HCT116 (cell line): ENCODE data around the gene HELLS. TPM values are rescaled to one million over a fixed set of nuclear protein-coding genes. Genes with fewer than 3 reads are reported as not detected.
"Not testable (repeated sequence)": the region's sequence is repeated elsewhere in the genome, so short reads cannot be mapped to it uniquely, and the experiment has no call there.

ENCODE experiments used
- ATAC-seq: fragments of 200-7000 bp; cut with Tn5 transposase; 2 replicates; pipeline ENCODE4 v1.9.1; 2020; ENCODE audit warnings: mild to moderate bottlenecking, moderate library complexity
- BruUV-seq: library from RNA; stranded (reverse); fragments of 400-500 nt; replicated peaks from 2 replicates; lab custom pipeline; 2021; lab: Mats Ljungman, UMichigan
- CTCF ChIA-PET: fragments of 300-600 bp; sonication (Branson Sonifier 250); formaldehyde crosslinking; loops from one replicate; lab custom pipeline; 2021; ENCODE audit warnings: antibody characterized with exemption; lab: Charles Lee
- POLR2A ChIA-PET: fragments of 300-600, 350-600 bp; sonication (Branson Sonifier 250); formaldehyde crosslinking; loops from one replicate; lab custom pipeline; 2021; ENCODE audit warnings: antibody characterized with exemption; lab: Charles Lee
- RAD21 ChIA-PET, 2 experiments: fragments of 300-600 bp; sonication (Branson Sonifier 250); formaldehyde crosslinking; loops; one replicate each; lab custom pipeline; 2023; ENCODE audit warnings: low total read pairs in 2 of 2; ENCODE audit not compliant: uncharacterized antibody in 2 of 2, unreplicated experiment in 2 of 2, low non-redundant PET in 1 of 2; lab: Charles Lee
- DNase-seq: peaks from one replicate; pipeline ENCODE4 v3.0.0-alpha.2; 2010; ENCODE audit warnings: low read depth, low spot score
- H2AFZ ChIP-seq: fragments of 200-600 bp; shearing (Covaris generic), sonication (generic); 2 replicates; pipeline ENCODE4 v1.6.1; 2017; ENCODE audit warnings: low read depth, mixed run types, mixed read lengths, antibody characterized with exemption, low read length; ENCODE audit not compliant: poor library complexity, severe bottlenecking
- H3K27ac ChIP-seq: 2 replicates; pipeline ENCODE4 v1.5.1; 2012; ENCODE audit warnings: low read depth, low read length
- H3K27me3 ChIP-seq: fragments of 200-600 bp; sonication (generic); 2 replicates; pipeline ENCODE4 v1.6.1; 2016; ENCODE audit warnings: mixed run types, low read length, mixed read lengths; ENCODE audit not compliant: insufficient read depth
- H3K36me3 ChIP-seq, 2 experiments: fragments of 200-500 bp in 1 of 2; fragments of 200-600 bp in 1 of 2; sonication (Bioruptor generic) in 1 of 2; sonication (generic) in 1 of 2; 2 replicates each; pipeline versions ENCODE4 v1.5.1 to v1.6.1; 2014 to 2016; ENCODE audit warnings: low read length in 2 of 2, inconsistent platforms in 1 of 2, mixed read lengths in 1 of 2, mixed run types in 1 of 2; ENCODE audit not compliant: insufficient read depth in 2 of 2, control insufficient read depth in 1 of 2
- H3K4me1 ChIP-seq, 2 experiments: fragments of 200-600 bp in 1 of 2; sonication (generic) in 1 of 2; 2 replicates each; pipeline versions ENCODE4 v1.5.1 to v1.6.1; 2012 to 2017; ENCODE audit warnings: low read length in 2 of 2, inconsistent platforms in 1 of 2, mild to moderate bottlenecking in 1 of 2, mixed read lengths in 1 of 2, mixed run types in 1 of 2, moderate library complexity in 1 of 2; ENCODE audit not compliant: insufficient read depth in 2 of 2, control insufficient read depth in 1 of 2
- H3K4me2 ChIP-seq: fragments of 200-600 bp; sonication (generic); 2 replicates; pipeline ENCODE4 v1.6.1; 2017; ENCODE audit warnings: mixed run types, low read length, mixed read lengths
- H3K4me3 ChIP-seq, 2 experiments: fragments of 200-600 bp in 1 of 2; sonication (generic) in 1 of 2; replicated peaks in 1 of 2; 2 replicates each; pipeline ENCODE4 v1.5.1; 2011 to 2016; ENCODE audit warnings: low read length in 2 of 2, control low read depth in 1 of 2, low read depth in 1 of 2, mild to moderate bottlenecking in 1 of 2, mixed read lengths in 1 of 2, mixed run types in 1 of 2
- H3K79me2 ChIP-seq: fragments of 200-600 bp; sonication (generic); 2 replicates; pipeline ENCODE4 v1.6.1; 2017; ENCODE audit warnings: mild to moderate bottlenecking, mixed run types, low read length, moderate library complexity, mixed read lengths; ENCODE audit not compliant: insufficient read depth
- H3K9ac ChIP-seq: fragments of 200-600 bp; sonication (generic); 2 replicates; pipeline ENCODE4 v1.6.1; 2016; ENCODE audit warnings: low read length, mixed read lengths
- H3K9me2 ChIP-seq: fragments of 200-600 bp; sonication (generic), shearing (Covaris generic); 2 replicates; pipeline ENCODE4 v1.6.1; 2017; ENCODE audit warnings: mixed run types, mild to moderate bottlenecking, moderate library complexity; ENCODE audit not compliant: insufficient read depth
- H3K9me3 ChIP-seq, 2 experiments: fragments of 200-500 bp in 1 of 2; fragments of 200-600 bp in 1 of 2; sonication (Bioruptor generic) in 1 of 2; sonication (generic) in 1 of 2; 2 replicates each; pipeline ENCODE4 v1.6.1; 2014 to 2017; ENCODE audit warnings: low read length in 2 of 2, mixed read lengths in 2 of 2, inconsistent platforms in 1 of 2, low read depth in 1 of 2, mild to moderate bottlenecking in 1 of 2, mixed run types in 1 of 2, moderate library complexity in 1 of 2; ENCODE audit not compliant: control insufficient read depth in 1 of 2, insufficient read depth in 1 of 2
- H4K20me1 ChIP-seq: fragments of 200-600 bp; sonication (generic), shearing (Covaris generic); 2 replicates; pipeline ENCODE4 v1.6.1; 2017; ENCODE audit warnings: mixed run types, mild to moderate bottlenecking, moderate library complexity; ENCODE audit not compliant: insufficient read depth
- EGR1 ChIP-seq: IDR thresholded peaks from 2 replicates; pipeline ENCODE4 v1.6.1; 2012; ENCODE audit warnings: low read depth
- ELF1 ChIP-seq: IDR thresholded peaks from 2 replicates; pipeline ENCODE4 v1.6.1; 2012; ENCODE audit warnings: low read depth, borderline replicate concordance
- EZH2phosphoT487 ChIP-seq: fragments of 200-600 bp; IDR thresholded peaks from 2 replicates; pipeline ENCODE4 v1.6.1; 2018; ENCODE audit warnings: antibody characterized with exemption, borderline replicate concordance
- FOSL1 ChIP-seq: IDR thresholded peaks from 2 replicates; pipeline ENCODE4 v1.6.1; 2012; ENCODE audit warnings: low read depth
- JUND ChIP-seq: IDR thresholded peaks from 2 replicates; pipeline ENCODE4 v1.6.1; 2012
- RAD21 ChIP-seq: IDR thresholded peaks from 2 replicates; pipeline ENCODE4 v1.6.1; 2012; ENCODE audit warnings: low read depth, mild to moderate bottlenecking
- SP1 ChIP-seq: IDR thresholded peaks from 2 replicates; pipeline ENCODE4 v1.6.1; 2012; ENCODE audit warnings: low read depth
- YY1 ChIP-seq: IDR thresholded peaks from 2 replicates; pipeline ENCODE4 v1.6.1; 2011; ENCODE audit warnings: low read length, low read depth, moderate library complexity, mild to moderate bottlenecking; ENCODE audit not compliant: insufficient replicate concordance; ENCODE audit errors: extremely low read depth
- intact Hi-C: fragments of 100-400 bp; cut with micrococcal nuclease; formaldehyde crosslinking; loops from 2 replicates; pipeline ENCODE4 v1.10.0; 2022
- total RNA-seq: library from RNA; stranded (reverse); gene quantifications from one replicate; pipeline ENCODE4 v1.2.1, GENCODE V29; 2021; ENCODE audit not compliant: unreplicated experiment
- TF ChIP-seq, protein P1 (sequence below): IDR thresholded peaks from 2 replicates; pipeline ENCODE4 v1.6.1; 2011; ENCODE audit warnings: mild to moderate bottlenecking, low read length, moderate library complexity; ENCODE audit not compliant: insufficient replicate concordance; ENCODE audit errors: extremely low read depth

The HELLS gene
- total RNA-seq, 1 experiment from 2014 or later, result 134 TPM

DNA sequence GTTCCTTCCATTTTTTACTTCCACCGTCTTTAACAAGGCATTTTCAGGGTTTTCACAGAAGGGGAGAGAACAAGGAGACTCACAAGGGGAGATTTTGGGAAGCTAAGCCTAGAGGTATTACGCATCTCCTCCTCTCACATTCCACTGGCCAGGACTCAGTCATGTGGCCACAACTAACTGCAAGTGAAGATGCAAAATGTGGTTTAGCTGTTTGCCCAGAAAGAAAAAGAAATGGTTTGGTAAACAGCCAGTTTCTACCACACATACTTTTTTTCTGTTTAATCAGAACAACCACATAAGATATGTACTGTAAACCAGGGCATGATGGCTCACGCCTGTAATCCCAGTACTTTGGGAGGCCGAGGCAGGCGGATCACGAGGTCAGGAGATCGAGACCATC lies 21.4 kb upstream of the HELLS start:
- no peak overlapping the region for H2AFZ ChIP-seq
- no peaks in the 10 kb centered on the region for H3K27me3 ChIP-seq
- H3K9ac ChIP-seq, result no peak overlapping the region
- H3K4me2 ChIP-seq, result no peak overlapping the region
- intact Hi-C loops, result no loop called here
- no peak overlapping the region for H3K27ac ChIP-seq
- no peaks in the 10 kb centered on the region for H3K9me3 ChIP-seq
- no peak for ATAC-seq
- BruUV-seq, result no TSS peak
- POLR2A ChIA-PET, result no interaction called here
- no peaks in the 10 kb centered on the region for H4K20me1 ChIP-seq
- RAD21 ChIA-PET, result no interaction called here
- no peaks in the 10 kb centered on the region for H3K9me2 ChIP-seq
- CTCF ChIA-PET, result no interaction called here
- no peak for DNase-seq
- TF ChIP-seq, protein P1, sequence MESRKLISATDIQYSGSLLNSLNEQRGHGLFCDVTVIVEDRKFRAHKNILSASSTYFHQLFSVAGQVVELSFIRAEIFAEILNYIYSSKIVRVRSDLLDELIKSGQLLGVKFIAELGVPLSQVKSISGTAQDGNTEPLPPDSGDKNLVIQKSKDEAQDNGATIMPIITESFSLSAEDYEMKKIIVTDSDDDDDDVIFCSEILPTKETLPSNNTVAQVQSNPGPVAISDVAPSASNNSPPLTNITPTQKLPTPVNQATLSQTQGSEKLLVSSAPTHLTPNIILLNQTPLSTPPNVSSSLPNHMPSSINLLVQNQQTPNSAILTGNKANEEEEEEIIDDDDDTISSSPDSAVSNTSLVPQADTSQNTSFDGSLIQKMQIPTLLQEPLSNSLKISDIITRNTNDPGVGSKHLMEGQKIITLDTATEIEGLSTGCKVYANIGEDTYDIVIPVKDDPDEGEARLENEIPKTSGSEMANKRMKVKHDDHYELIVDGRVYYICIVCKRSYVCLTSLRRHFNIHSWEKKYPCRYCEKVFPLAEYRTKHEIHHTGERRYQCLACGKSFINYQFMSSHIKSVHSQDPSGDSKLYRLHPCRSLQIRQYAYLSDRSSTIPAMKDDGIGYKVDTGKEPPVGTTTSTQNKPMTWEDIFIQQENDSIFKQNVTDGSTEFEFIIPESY, result no peak
- TF ChIP-seq EZH2phosphoT487, result no peak
- no peak for TF ChIP-seq YY1
- no peak for TF ChIP-seq JUND
- TF ChIP-seq RAD21, result no peak
- TF ChIP-seq ELF1, result no peak
- no peak for TF ChIP-seq FOSL1
- no peak for TF ChIP-seq EGR1
- no peak overlapping the region for H3K4me3 ChIP-seq
- no peaks in the 10 kb centered on the region for H3K36me3 ChIP-seq
- H3K4me1 ChIP-seq, result peaks cover 0 to 3% of the 10 kb centered on the region in 2 experiments; a peak in 1 of 4 replicates
- no peaks in the 10 kb centered on the region for H3K79me2 ChIP-seq

DNA sequence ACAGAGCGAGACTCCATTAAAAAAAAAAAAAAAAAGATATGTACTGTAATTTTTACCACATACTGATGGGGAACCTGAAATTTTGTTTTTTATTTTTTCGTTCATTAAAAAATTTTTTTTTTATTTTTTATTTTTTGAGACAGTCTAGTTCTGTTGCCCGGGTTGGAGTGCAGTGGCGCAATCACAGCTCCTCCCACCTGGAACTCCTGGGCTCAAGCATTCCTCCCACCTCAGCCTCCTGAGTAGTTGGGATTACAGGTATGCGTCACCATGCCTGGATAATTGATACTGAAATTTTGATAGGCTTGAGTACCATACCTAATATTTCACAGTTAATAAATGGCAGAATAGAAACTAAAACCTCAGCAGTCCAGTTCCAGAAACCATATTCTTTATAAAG lies 20.9 kb upstream of the HELLS start:
- no peaks in the 10 kb centered on the region for H3K27me3 ChIP-seq
- no peak overlapping the region for H3K4me2 ChIP-seq
- ATAC-seq, result no peak
- H3K9me3 ChIP-seq, result no peaks in the 10 kb centered on the region
- no peak overlapping the region for H3K4me3 ChIP-seq
- no TSS peak for BruUV-seq
- no peaks in the 10 kb centered on the region for H3K36me3 ChIP-seq
- H4K20me1 ChIP-seq, result no peaks in the 10 kb centered on the region
- no peak overlapping the region for H2AFZ ChIP-seq
- TF ChIP-seq EGR1 (no peak), RAD21 (no peak), SP1 (no peak)
- intact Hi-C loops, result no loop called here
- DNase-seq, result no peak
- peaks cover 0 to 3% of the 10 kb centered on the region in 2 experiments; a peak in 1 of 4 replicates for H3K4me1 ChIP-seq
- ChIA-PET CTCF (no interaction called here), POLR2A (no interaction called here), RAD21 (no interaction called here)
- no peaks in the 10 kb centered on the region for H3K79me2 ChIP-seq
- no peak overlapping the region for H3K9ac ChIP-seq
- no peaks in the 10 kb centered on the region for H3K9me2 ChIP-seq
- H3K27ac ChIP-seq, result no peak overlapping the region

DNA sequence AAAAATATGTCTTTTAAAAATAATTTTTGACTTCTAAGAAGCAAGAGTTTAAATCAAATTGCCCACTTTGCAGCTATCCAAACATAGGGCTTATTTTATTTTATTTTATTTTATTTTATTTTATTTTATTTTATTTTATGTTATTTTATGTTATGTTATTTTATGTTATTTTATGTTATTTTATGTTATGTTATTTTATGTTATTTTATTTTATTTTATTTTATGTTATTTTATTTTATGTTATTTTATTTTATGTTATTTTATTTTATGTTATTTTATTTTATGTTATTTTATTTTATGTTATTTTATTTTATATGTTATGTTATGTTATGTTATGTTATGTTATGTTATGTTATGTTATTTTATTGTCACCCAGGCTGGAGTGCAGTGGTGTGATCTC lies 14.0 kb upstream of the HELLS start:
- DNase-seq, CTCF ChIA-PET, H3K27me3 ChIP-seq, H3K9ac ChIP-seq, H3K9me2 ChIP-seq, POLR2A ChIA-PET, RAD21 ChIA-PET, intact Hi-C loops, H3K9me3 ChIP-seq, H3K4me1 ChIP-seq, BruUV-seq, H3K36me3 ChIP-seq, ATAC-seq, H3K79me2 ChIP-seq, H3K4me2 ChIP-seq, H4K20me1 ChIP-seq, H3K4me3 ChIP-seq, H3K27ac ChIP-seq, H2AFZ ChIP-seq: not testable (repeated sequence)
